Measurements from ENCODE around the gene TMEM106B. TPM values are rescaled to one million over a fixed set of nuclear protein-coding genes. Genes with fewer than 3 reads are reported as not detected.

The TMEM106B gene
- total and polyA plus RNA-seq, 2 donors (not counting 3 experiments of a cell fraction or from before 2014, with no cell fraction given): 13.7 to 23.1 TPM

- no peaks in the 10 kb centered on the region for H3K36me3 ChIP-seq (ENCODE audit: control insufficient read depth in 2 of 2, extremely low read depth in 1 of 2, insufficient read depth in 2 of 2, low read length in 2 of 2)
- DNase-seq (ENCODE audit: low read depth, low spot score) (no peak), FAIRE-seq (no peak)
- no peaks in the 10 kb centered on the region for H4K20me1 ChIP-seq (replicated peaks; ENCODE audit: control insufficient read depth, extremely low read depth, insufficient read depth, low read length)
- no peaks in the 10 kb centered on the region for H3K79me2 ChIP-seq (ENCODE audit: control insufficient read depth, insufficient read depth, low read length)
- POLR2A ChIA-PET: no interaction called here
- H3K4me3 ChIP-seq (replicated peaks in 1 of 3; ENCODE audit: insufficient read depth in 1 of 3, low read depth in 1 of 3, low read length in 3 of 3): no peak overlapping the region
- H3K4me2 ChIP-seq (ENCODE audit: insufficient read depth, low read length): no peak overlapping the region
- H3K27me3 ChIP-seq (ENCODE audit: control insufficient read depth in 2 of 2, insufficient read depth in 2 of 2, low read length in 2 of 2): no peaks in the 10 kb centered on the region
- dilution Hi-C loops (cut with MboI; ENCODE audit: extremely low pct_ligation_motif_present, low sequenced_read_pairs) (no loop called here), intact Hi-C loops (cut with micrococcal nuclease) (no loop called here)
- no peak overlapping the region for H3K27ac ChIP-seq (ENCODE audit: insufficient read depth, low read depth, low read length)
- H3K9ac ChIP-seq (replicated peaks; ENCODE audit: extremely low read depth, insufficient read depth, low read length): no peak overlapping the region
- BruUV-seq (replicated peaks): no TSS peak
- H3K9me3 ChIP-seq (replicated peaks; ENCODE audit: control insufficient read depth, insufficient read depth, low read length): no peaks in the 10 kb centered on the region
- TF ChIP-seq JUN (IDR thresholded peaks at IDR 0.05; ENCODE audit: borderline replicate concordance, insufficient read depth, insufficient read length, low read depth): no peak
- TF ChIP-seq MAX (IDR thresholded peaks at IDR 0.05; ENCODE audit: insufficient read depth, insufficient read length): no peak
- TF ChIP-seq POLR2AphosphoS5 (IDR thresholded peaks at IDR 0.05; ENCODE audit: insufficient read depth, low read depth, low read length): no peak
- no peak for TF ChIP-seq POLR2A (IDR thresholded peaks at IDR 0.05; ENCODE audit: low read depth, low read length)
- TF ChIP-seq FOS (IDR thresholded peaks at IDR 0.05; ENCODE audit: borderline replicate concordance, insufficient read depth, low read length): no peak
- no peak for TF ChIP-seq EZH2 (IDR thresholded peaks at IDR 0.05; ENCODE audit: borderline replicate concordance, low read depth, low read length, severe bottlenecking)
- TF ChIP-seq GATA2 (IDR thresholded peaks at IDR 0.05; ENCODE audit: insufficient read depth, insufficient read length, low read depth, low read length): no peak
- TF ChIP-seq MYC (IDR thresholded peaks at IDR 0.05; ENCODE audit: low read depth, low read length): no peak
- no peak for TF ChIP-seq CTCF (IDR thresholded peaks at IDR 0.05; ENCODE audit: extremely low read depth in 1 of 2, insufficient read depth in 1 of 2, low read depth in 1 of 2, low read length in 2 of 2)
- H3K4me1 ChIP-seq (ENCODE audit: control insufficient read depth, extremely low read depth, insufficient read depth, low read length): no peaks in the 10 kb centered on the region
- no peaks in the 10 kb centered on the region for H3K9me1 ChIP-seq (replicated peaks; ENCODE audit: control insufficient read depth, extremely low read depth, insufficient read depth, low read length)
- H2AFZ ChIP-seq (ENCODE audit: low read depth, low read length): no peak overlapping the region
- CTCF ChIA-PET: no interaction called here
These were observed 25.9 kb downstream of the TMEM106B start for GRCh38 chr7:12237007-12237406.

All from endothelial cell of umbilical vein (primary cell).